GM18873 (cell line): ENCODE measurements around the gene P2RY12.

ENCODE experiments used
- ATAC-seq: cut with Tn5 transposase; IDR thresholded peaks from one replicate; pipeline ENCODE4 v1.9.1; 2021; ENCODE audit warnings: mild to moderate bottlenecking, moderate library complexity, moderate number of reproducible peaks; ENCODE audit not compliant: unreplicated experiment, low FRiP score

Gene P2RY12

GRCh38 chr3:151384741-151385174 is at the start of gene P2RY12:
Gene P2RY12, minus strand, starts transcription at chr3:151384753. Its CDS starts 45,908 bp downstream, at chr3:151338845.
- ATAC-seq: peak; percentile 34

DNA sequence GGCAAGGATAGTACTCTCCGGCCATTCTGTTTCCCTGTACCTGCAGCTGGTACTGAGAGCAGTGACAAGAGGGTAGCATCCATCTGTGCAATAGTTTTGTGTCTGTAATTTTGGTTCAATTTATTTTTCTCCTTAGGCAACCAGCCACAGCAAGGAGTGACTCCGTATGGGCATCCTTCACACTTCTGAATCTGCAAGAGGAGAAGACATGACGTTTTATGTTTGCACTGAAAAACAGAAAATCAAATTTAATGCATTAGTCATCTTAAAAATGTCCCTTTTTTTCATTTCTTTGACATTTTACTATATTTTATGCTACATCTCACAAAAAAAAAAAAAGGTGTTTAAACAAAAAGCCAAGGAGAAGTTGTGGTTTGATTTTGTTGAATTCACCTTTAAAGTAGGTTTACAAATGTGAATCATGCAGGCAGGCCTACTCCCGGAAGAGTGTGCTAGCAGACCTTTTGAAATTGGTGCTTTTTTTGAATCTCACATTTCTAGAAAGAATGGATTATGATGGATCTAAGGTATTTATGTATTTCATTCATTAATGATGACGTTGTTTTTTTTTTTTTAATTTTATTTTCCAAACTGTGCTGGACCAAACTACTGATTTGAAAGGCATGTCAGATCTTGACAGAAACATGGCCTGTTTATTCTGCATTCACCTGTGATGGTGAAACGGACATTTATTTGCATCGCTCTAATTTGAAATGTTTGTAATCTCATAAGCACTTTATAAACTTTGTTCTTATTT is 48.2 kb upstream of the P2RY12 start:
- ATAC-seq: no peak

- no peak for ATAC-seq
These were observed 47.4 kb upstream of the P2RY12 start for GRCh38 chr3:151431940-151432339.

DNA sequence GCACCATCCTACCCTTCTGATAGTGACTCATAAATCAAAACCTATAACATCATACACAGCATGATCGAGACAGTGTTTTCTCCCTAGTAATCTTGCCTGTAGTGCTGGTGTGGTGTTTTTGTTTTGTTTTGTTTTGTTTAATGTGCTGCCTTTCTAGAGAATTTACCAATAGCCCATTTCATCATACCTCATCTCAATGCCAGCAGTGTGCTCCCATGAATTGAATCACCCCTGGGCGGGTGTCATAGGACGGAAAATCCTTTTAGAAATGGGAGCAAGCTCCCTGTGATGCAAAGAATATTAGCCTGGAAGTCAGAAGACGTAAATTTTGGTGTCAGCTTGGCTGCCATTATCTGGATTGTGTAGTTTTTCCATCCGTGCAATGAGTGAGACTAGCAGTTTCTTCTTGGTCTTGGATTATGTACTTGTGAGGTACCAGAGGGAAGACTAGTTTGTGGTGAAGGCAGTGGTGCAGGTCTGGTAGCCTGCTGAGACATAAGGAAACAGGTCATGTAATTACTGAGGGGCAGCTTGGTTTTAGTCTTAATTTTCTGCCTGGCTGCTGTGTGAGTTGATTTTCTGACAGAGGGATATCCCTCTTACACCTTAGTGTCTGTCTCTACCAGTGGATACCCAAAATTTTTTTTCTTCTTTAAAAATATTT is 46.4 kb upstream of the P2RY12 start:
- no peak for ATAC-seq

- no peak for ATAC-seq
These were observed 43.8 kb upstream of the P2RY12 start for GRCh38 chr3:151428386-151428785.

GRCh38 chr3:151426341-151426657 is 41.7 kb upstream of the P2RY12 start:
- ATAC-seq: peak; percentile 70

GRCh38 chr3:151425627-151426340 is 41.2 kb upstream of the P2RY12 start:
- no peak for ATAC-seq

- no peak for ATAC-seq
These were observed 38.5 kb upstream of the P2RY12 start for GRCh38 chr3:151423091-151423490.

DNA sequence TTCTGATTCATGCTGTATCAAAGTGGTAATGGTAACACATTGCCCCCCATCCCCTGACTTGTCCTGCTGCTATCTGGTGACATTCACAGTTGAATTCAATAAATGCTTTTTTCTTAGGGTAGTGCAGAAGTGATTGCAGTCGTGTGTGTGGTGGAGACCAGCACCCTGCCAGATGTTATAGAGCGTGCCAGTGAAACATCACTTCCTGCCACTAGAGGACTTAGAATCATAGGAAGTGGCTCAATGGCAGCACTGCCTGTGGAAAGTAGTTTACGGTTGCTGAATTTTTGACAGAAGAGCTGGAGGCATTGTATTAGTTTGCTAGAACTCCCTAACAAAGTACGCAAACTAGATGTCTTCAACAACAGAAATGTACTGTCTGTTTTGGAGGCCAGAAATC is 37.4 kb upstream of the P2RY12 start:
- no peak for ATAC-seq

DNA sequence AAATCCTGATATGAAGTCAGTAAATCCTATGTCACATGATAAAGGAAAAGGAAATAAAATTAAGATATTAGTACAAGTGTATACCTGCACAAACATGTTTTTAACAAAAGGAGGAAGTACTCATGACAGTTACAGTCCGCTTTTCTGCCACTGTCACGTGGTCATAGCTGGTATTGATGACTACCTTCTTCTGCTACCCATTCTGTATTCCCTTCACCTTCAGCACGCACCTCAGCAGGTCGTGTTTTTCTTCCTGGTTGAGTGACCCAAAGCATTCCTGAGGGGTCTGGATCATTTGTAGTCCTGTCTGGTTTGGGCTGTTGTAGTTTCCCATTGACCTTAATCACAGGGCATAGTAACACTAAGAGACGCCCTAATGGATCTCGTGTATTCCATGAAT is 35.3 kb upstream of the P2RY12 start:
- no peak for ATAC-seq

DNA sequence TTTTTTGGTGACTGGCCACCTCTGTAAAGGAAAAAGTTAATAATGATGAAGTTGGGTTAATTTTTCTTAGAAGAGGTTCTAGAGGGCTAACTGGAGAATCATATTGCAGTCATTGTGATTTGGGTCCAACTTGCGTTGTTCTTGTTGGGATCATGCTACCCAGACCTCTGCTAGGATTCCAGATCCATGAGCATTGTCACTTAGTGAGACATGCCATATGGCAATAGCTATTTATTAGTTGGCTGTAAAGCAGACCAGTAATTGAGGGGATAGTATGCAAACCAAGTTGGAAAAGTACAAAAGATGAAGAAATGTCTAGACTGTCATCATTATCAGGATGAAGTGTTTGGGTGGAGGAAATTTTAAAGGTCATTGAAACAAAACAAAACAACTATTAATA is 30.7 kb upstream of the P2RY12 start:
- no peak for ATAC-seq

DNA sequence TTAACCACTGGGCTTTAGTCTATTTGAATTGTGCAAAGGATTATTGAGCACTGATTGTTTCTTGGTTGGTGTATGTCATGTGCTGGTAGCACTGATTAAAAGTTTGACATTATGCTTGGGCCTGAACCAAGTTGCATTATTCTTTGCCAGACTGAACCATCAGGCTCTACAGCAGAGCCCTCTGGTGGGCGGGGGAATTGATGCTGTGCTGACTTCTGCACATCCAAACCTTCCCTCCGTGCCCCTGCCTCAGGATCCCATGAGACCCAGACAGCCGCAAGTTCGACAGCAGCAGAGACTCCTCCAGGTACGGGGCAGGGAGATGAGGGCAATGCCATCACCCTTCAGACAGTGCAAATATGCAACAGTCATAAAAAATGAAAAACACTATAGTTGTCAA is 28.4 kb upstream of the P2RY12 start:
- no peak for ATAC-seq

- ATAC-seq: no peak
These were observed 26.5 kb upstream of the P2RY12 start for GRCh38 chr3:151410891-151411559.

- no peak for ATAC-seq
These were observed 23.4 kb upstream of the P2RY12 start for GRCh38 chr3:151407928-151408327.

GRCh38 chr3:151404316-151404715 is 19.8 kb upstream of the P2RY12 start:
- peak; percentile 78 for ATAC-seq

DNA sequence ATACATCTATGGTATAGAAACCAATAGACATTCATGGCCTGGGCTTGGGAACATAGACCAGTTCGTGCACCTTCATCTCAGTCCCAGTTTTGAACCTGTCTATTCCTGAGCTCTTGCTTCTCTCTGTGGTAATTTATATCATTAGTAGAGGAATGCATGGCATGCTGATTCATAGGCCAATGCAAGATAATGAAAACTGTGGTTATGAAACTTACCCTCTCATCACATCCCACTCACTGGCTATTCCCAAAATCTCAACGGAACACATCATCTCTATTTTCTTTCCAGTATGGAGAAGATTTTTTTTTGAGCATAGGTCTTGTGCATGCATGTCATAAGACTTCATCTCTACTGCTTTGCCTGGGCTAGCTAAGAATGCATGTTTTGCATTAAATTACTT is 18.7 kb upstream of the P2RY12 start:
- no peak for ATAC-seq

GRCh38 chr3:151402349-151402748 is 17.8 kb upstream of the P2RY12 start:
- no peak for ATAC-seq

DNA sequence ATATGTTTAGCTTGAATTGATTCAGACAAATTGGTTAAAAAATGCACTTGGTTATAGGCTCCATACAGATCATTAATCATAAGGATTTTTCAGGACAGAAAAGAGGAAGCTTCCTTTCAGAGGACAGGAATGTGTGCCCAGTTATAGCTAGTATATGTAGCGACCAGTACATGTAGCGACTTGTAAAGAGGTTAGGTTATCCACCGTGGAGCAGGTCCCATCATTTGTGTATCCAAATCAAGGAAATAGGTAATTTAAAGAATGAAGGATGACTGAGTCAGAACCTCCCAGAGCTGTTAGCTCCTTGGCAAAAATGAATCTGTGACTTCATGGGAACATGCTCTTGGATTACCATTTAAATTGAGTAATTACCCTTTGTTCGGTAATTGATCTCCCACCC is 15.8 kb upstream of the P2RY12 start:
- ATAC-seq: no peak

DNA sequence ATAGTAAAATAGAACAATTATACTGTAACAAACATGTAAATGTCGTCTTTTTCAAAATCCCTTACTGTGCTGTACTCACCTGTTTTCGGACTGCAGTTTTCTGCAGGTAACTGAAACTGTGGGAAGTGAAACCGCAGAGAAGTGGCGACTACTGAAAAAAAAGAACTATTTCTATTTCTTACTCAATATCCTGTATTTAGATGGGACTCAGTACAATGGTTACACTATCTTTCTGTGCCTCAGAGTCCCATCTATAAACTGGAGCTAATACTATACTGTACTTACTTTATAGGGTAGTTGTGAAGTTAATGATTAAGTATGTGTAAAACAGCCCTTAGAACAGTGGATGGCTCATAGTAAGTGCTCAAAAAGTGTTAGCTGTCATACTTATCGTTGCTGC is 14.3 kb upstream of the P2RY12 start:
- peak; percentile 78 for ATAC-seq

GRCh38 chr3:151395806-151396205 is 11.3 kb upstream of the P2RY12 start:
- no peak for ATAC-seq

- no peak for ATAC-seq
These were observed 10.1 kb upstream of the P2RY12 start for GRCh38 chr3:151394611-151395010.
